H1 (cell line): ENCODE data around the gene ITGB2. TPM values are rescaled to one million over a fixed set of nuclear protein-coding genes. Genes with fewer than 3 reads are reported as not detected.

Experiments
- CTCF ChIA-PET: fragments of 300-600 bp; sonication (Branson Sonifier 250); formaldehyde crosslinking; loops from one replicate; lab custom pipeline; 2021; ENCODE audit not compliant: partially characterized antibody; lab: Charles Lee
- POLR2A ChIA-PET: fragments of 300-600 bp; sonication (Branson Sonifier 250); formaldehyde crosslinking; loops from one replicate; lab custom pipeline; 2021; ENCODE audit warnings: inconsistent platforms; ENCODE audit not compliant: partially characterized antibody; lab: Charles Lee
- DNase-seq, 2 experiments: peaks; one replicate each; pipeline versions ENCODE4 v3.0.0 to v3.0.0-alpha.2; 2010 to 2022; ENCODE audit warnings: low spot score in 2 of 2, low read depth in 1 of 2, mixed read lengths in 1 of 2
- FAIRE-seq: peaks from 2 replicates; lab custom pipeline; 2011; peaks lifted over from hg19 to GRCh38; lab: Jason Lieb, UNC
- H2AFZ ChIP-seq: 2 replicates; pipeline ENCODE4 v1.8.1; 2012; ENCODE audit warnings: low read length, inconsistent platforms
- H2AK5ac ChIP-seq: 2 replicates; pipeline ENCODE4 v1.6.1; 2013; ENCODE audit warnings: low read depth, low read length
- H2BK120ac ChIP-seq: replicated peaks from 2 replicates; pipeline ENCODE3; 2013; ENCODE audit warnings: low read depth, low read length, inconsistent platforms
- H2BK12ac ChIP-seq: 2 replicates; pipeline ENCODE4 v1.6.1; 2013; ENCODE audit warnings: low read depth, low read length
- H2BK15ac ChIP-seq: 2 replicates; pipeline ENCODE4 v1.6.1; 2013; ENCODE audit warnings: low read length
- H2BK20ac ChIP-seq: 2 replicates; pipeline ENCODE4 v1.6.1; 2013; ENCODE audit warnings: low read length
- H2BK5ac ChIP-seq: 2 replicates; pipeline ENCODE4 v1.6.1; 2013; ENCODE audit warnings: low read depth, low read length
- H3K14ac ChIP-seq: 2 replicates; pipeline ENCODE4 v1.6.1; 2013; ENCODE audit warnings: inconsistent platforms; ENCODE audit not compliant: insufficient read length
- H3K18ac ChIP-seq: 2 replicates; pipeline ENCODE4 v1.6.1; 2013; ENCODE audit warnings: low read length; ENCODE audit errors: extremely low read depth
- H3K23ac ChIP-seq: 2 replicates; pipeline ENCODE4 v1.6.1; 2013; ENCODE audit warnings: inconsistent platforms; ENCODE audit not compliant: insufficient read length
- H3K23me2 ChIP-seq: 2 replicates; pipeline ENCODE4 v1.6.1; 2013; ENCODE audit warnings: low read depth, low read length
- H3K27ac ChIP-seq: 2 replicates; pipeline ENCODE4 v1.6.1; 2011; ENCODE audit warnings: low read depth, low read length, inconsistent platforms
- H3K27me3 ChIP-seq, 4 experiments: replicated peaks in 1 of 4; 1 replicate in 1 of 4; 2 replicates in 3 of 4; pipeline versions ENCODE4 v1.6.1 to v1.8.1; 2011 to 2013; ENCODE audit warnings: low read length in 3 of 4, mild to moderate bottlenecking in 3 of 4, inconsistent platforms in 2 of 4, mixed read lengths in 2 of 4, moderate library complexity in 1 of 4; ENCODE audit not compliant: control insufficient read depth in 3 of 4, insufficient read depth in 3 of 4; ENCODE audit errors: extremely low read depth in 1 of 4
- H3K36me3 ChIP-seq, 4 experiments: 2 replicates each; pipeline versions ENCODE4 v1.6.1 to v1.8.1; 2011 to 2013; ENCODE audit warnings: mild to moderate bottlenecking in 4 of 4, low read length in 3 of 4, moderate library complexity in 2 of 4, control low read depth in 1 of 4, inconsistent platforms in 1 of 4; ENCODE audit not compliant: insufficient read depth in 4 of 4, control insufficient read depth in 2 of 4
- H3K4ac ChIP-seq: replicated peaks from 2 replicates; pipeline ENCODE3; 2013; ENCODE audit warnings: low read length, low read depth, mixed read lengths, inconsistent platforms; ENCODE audit not compliant: insufficient read length
- H3K4me1 ChIP-seq, 4 experiments: replicated peaks in 1 of 4; 1 replicate in 1 of 4; 2 replicates in 3 of 4; pipeline versions ENCODE4 v1.6.1 to v1.8.1; 2011 to 2013; ENCODE audit warnings: low read length in 3 of 4, inconsistent platforms in 2 of 4, mixed read lengths in 1 of 4; ENCODE audit not compliant: insufficient read depth in 4 of 4, control insufficient read depth in 3 of 4
- H3K4me2 ChIP-seq, 2 experiments: 2 replicates each; pipeline versions ENCODE4 v1.6.1 to v1.8.1; 2011 to 2013; ENCODE audit warnings: low read depth in 2 of 2, low read length in 2 of 2, control low read depth in 1 of 2, inconsistent platforms in 1 of 2, mild to moderate bottlenecking in 1 of 2; ENCODE audit not compliant: insufficient read depth in 1 of 2
- H3K4me3 ChIP-seq, 4 experiments: fragments of 200-600, 300-600 bp in 1 of 4; sonication (generic), shearing (Covaris generic), sonication (Bioruptor Twin) in 1 of 4; 2 replicates each; pipeline versions ENCODE4 v1.5.1 to v1.8.1; 2011 to 2016; ENCODE audit warnings: low read length in 4 of 4, low read depth in 3 of 4, control low read depth in 2 of 4, inconsistent platforms in 2 of 4, mild to moderate bottlenecking in 2 of 4, mixed read lengths in 1 of 4, moderate library complexity in 1 of 4; ENCODE audit not compliant: insufficient read depth in 2 of 4; ENCODE audit errors: extremely low read depth in 1 of 4
- H3K56ac ChIP-seq: replicated peaks from 2 replicates; pipeline ENCODE3; 2013; ENCODE audit warnings: low read depth, mild to moderate bottlenecking, mixed read lengths, low read length, inconsistent platforms; ENCODE audit not compliant: insufficient read length
- H3K79me1 ChIP-seq: 2 replicates; pipeline ENCODE4 v1.6.1; 2013; ENCODE audit warnings: low read depth, low read length, control low read depth
- H3K79me2 ChIP-seq, 2 experiments: 2 replicates each; pipeline versions ENCODE4 v1.6.1 to v1.8.1; 2012 to 2013; ENCODE audit warnings: low read length in 2 of 2, mild to moderate bottlenecking in 2 of 2, inconsistent platforms in 1 of 2; ENCODE audit not compliant: insufficient read depth in 2 of 2, control insufficient read depth in 1 of 2
- H3K9ac ChIP-seq, 4 experiments: replicated peaks in 1 of 4; 1 replicate in 1 of 4; 2 replicates in 3 of 4; pipeline versions ENCODE4 v1.6.1 to v1.8.1; 2011 to 2013; ENCODE audit warnings: low read depth in 3 of 4, low read length in 3 of 4, control low read depth in 2 of 4, mild to moderate bottlenecking in 2 of 4, moderate library complexity in 2 of 4, inconsistent platforms in 1 of 4; ENCODE audit errors: extremely low read depth in 1 of 4
- H3K9me3 ChIP-seq, 2 experiments: 2 replicates each; pipeline versions ENCODE4 v1.6.1 to v1.8.1; 2012 to 2013; ENCODE audit warnings: mild to moderate bottlenecking in 2 of 2, moderate library complexity in 2 of 2, control low read depth in 1 of 2, inconsistent platforms in 1 of 2, low read depth in 1 of 2, low read length in 1 of 2, mixed read lengths in 1 of 2; ENCODE audit not compliant: insufficient read depth in 2 of 2
- H4K20me1 ChIP-seq, 2 experiments: replicated peaks in 1 of 2; 2 replicates each; pipeline versions ENCODE3 to v1.8.1; 2011 to 2013; ENCODE audit warnings: inconsistent platforms in 2 of 2, low read length in 2 of 2, mild to moderate bottlenecking in 1 of 2; ENCODE audit not compliant: insufficient read depth in 2 of 2, control insufficient read depth in 1 of 2
- H4K5ac ChIP-seq: 2 replicates; pipeline ENCODE4 v1.6.1; 2013; ENCODE audit warnings: low read length, low read depth, mixed read lengths, inconsistent platforms; ENCODE audit not compliant: insufficient read length
- H4K8ac ChIP-seq: 2 replicates; pipeline ENCODE4 v1.8.0; 2013; ENCODE audit warnings: mild to moderate bottlenecking, moderate library complexity, low read length, inconsistent platforms; ENCODE audit not compliant: insufficient read depth; ENCODE audit errors: extremely low read depth
- H4K91ac ChIP-seq: replicated peaks from 2 replicates; pipeline ENCODE3; 2013; ENCODE audit warnings: low read length, mixed read lengths, inconsistent platforms; ENCODE audit not compliant: insufficient read length
- CBX5 ChIP-seq: fragments of 300-800, 300-1000 bp; sonication (generic); IDR thresholded peaks from 2 replicates; pipeline ENCODE4 v1.7.1; 2016; ENCODE audit warnings: antibody characterized with exemption, low read length, low read depth
- POLR2A ChIP-seq, 2 experiments: IDR thresholded peaks; 1 replicate in 1 of 2; 2 replicates in 1 of 2; pipeline ENCODE4 v1.6.1; 2011; ENCODE audit warnings: low read depth in 2 of 2, low read length in 2 of 2, mild to moderate bottlenecking in 2 of 2; ENCODE audit errors: control extremely low read depth in 1 of 2
- RNF2 ChIP-seq: fragments of 200-900, 300-1000 bp; sonication (generic); IDR thresholded peaks from 2 replicates; pipeline ENCODE4 v1.7.1; 2016; ENCODE audit warnings: borderline replicate concordance, low read depth, mild to moderate bottlenecking, antibody characterized with exemption, low read length; ENCODE audit not compliant: poor library complexity, severe bottlenecking; ENCODE audit errors: missing control alignments
- SP2 ChIP-seq: IDR thresholded peaks from 2 replicates; pipeline ENCODE4 v1.6.1; 2012; ENCODE audit warnings: mild to moderate bottlenecking, low read length, inconsistent platforms
- TAF1 ChIP-seq: IDR thresholded peaks from 2 replicates; pipeline ENCODE4 v1.6.1; 2011; ENCODE audit warnings: mild to moderate bottlenecking, low read depth, low read length
- USF2 ChIP-seq: IDR thresholded peaks from 2 replicates; pipeline ENCODE4 v1.6.1; 2011; ENCODE audit warnings: low read length, improper control_type of control experiment
- WGBS, 2 experiments: shearing (Covaris generic) in 1 of 2; methylation state at CpG; one replicate each; pipeline versions ENCODE4 v1.1.6 to v1.1.7; 2013 to 2015; ENCODE audit warnings: low lambda C conversion rate in 2 of 2, mixed read lengths in 2 of 2, inconsistent platforms in 1 of 2, low coverage in 1 of 2, missing lambda C conversion rate in 1 of 2; ENCODE audit not compliant: insufficient replicate concordance in 2 of 2, insufficient coverage in 1 of 2, insufficient read length in 1 of 2; ENCODE audit errors: extremely low coverage in 1 of 2, missing lambda C conversion rate in 1 of 2; 5-methylcytosine and 5-hydroxymethylcytosine counted together
- polyA plus RNA-seq, 7 experiments: library from polyadenylated mRNA; depleted of rRNA in 3 of 7; stranded (reverse) in 5 of 7; unstranded in 2 of 7; fragments of >200 nt in 5 of 7; fragments of 200-250 nt in 2 of 7; gene quantifications; 1 replicate in 5 of 7; 2 replicates in 1 of 7; 4 replicates in 1 of 7; pipeline versions ENCODE4 v1.2.1 to v1.2.3, GENCODE V29; 2011 to 2013; ENCODE audit warnings: missing spikeins in 2 of 7, mixed read lengths in 2 of 7
- total RNA-seq: library from RNA; stranded (reverse); fragmentation: NEBNext Ultra II Directional; extraction: Animal tissue kit (Norgen Biotek cat#: 25700); gene quantifications from 2 replicates; pipeline ENCODE4 v1.2.1, GENCODE V29; 2021

ITGB2 gene
- total and polyA plus RNA-seq, 2 of the 8 experiments (the other 6 are each of a cell fraction or from before 2014, with no cell fraction given) = 0.24 to 0.63 TPM

- POLR2A ChIA-PET = interaction anchor here (1.2 kb wide), 1 partner anchor 15 kb away, joined by 3 read pairs; no protein-coding TSS in a partner anchor
Observed at GRCh38 chr21:44912158-44912473, 8.6 kb downstream of the ITGB2 start.

More at GRCh38 chr21:44912158-44912473, 8.6 kb downstream of the ITGB2 start:
- Histone ChIP-seq H4K8ac (no peak overlapping the region), H3K79me2 (no peaks in the 10 kb centered on the region), H3K9ac (no peak overlapping the region), H2AFZ (no peak overlapping the region), H3K4me1 (peaks cover 0 to 8% (median 0%) of the 10 kb centered on the region in 4 experiments; a peak in 3 of 7 replicates), H4K91ac (no peak overlapping the region), H2BK120ac (no peak overlapping the region), H3K18ac (no peak overlapping the region), H3K36me3 (no peaks in the 10 kb centered on the region), H3K23me2 (peaks cover 3% of the 10 kb centered on the region; the same call in 1 of the 2 replicates)
- no peak for TF ChIP-seq RNF2
- no peak for TF ChIP-seq SP2
- no peak for TF ChIP-seq POLR2A (IDR thresholded peaks at IDR 0.05; ENCODE audit: control extremely low read depth in 1 of 2, low read depth in 2 of 2, low read length in 2 of 2)
- no peak for TF ChIP-seq CBX5
- TF ChIP-seq TAF1 = no peak
- TF ChIP-seq USF2 = no peak
- TF ChIP-seq, all 59 proteins: peak for 0
- Histone ChIP-seq H2BK15ac (no peak overlapping the region), H2AK5ac (no peak overlapping the region), H3K14ac (no peak overlapping the region), H2BK5ac (no peak overlapping the region), H3K23ac (no peak overlapping the region), H3K4ac (no peak overlapping the region), H3K56ac (no peak overlapping the region), H3K4me2 (no peak overlapping the region), H3K4me3 (no peak overlapping the region), H3K27me3 (peaks cover 0 to 2% (median 0%) of the 10 kb centered on the region in 4 experiments; a peak in 3 of 7 replicates), H2BK20ac (no peak overlapping the region), H4K5ac (no peak overlapping the region), H3K9me3 (no peaks in the 10 kb centered on the region), H3K27ac (no peak overlapping the region), H2BK12ac (no peak overlapping the region), H3K79me1 (no peaks in the 10 kb centered on the region), H4K20me1 (no peaks in the 10 kb centered on the region)
- DNase-seq (no peak), FAIRE-seq (no peak)
- CTCF ChIA-PET = interaction anchor here (0.6 to 4.4 kb wide), 8 partner anchors 11 to 151 kb away, joined by 3 to 28 read pairs (median 3); no protein-coding TSS in a partner anchor
- 85% methylated on average over 5 of the region's 8 CpGs; no CpG with 5 or more reads in 1 of the 2 experiments for WGBS, 2 experiments
